Suprapubic skin (tissue), 3 donors: Measurements from ENCODE around the gene MDM4.

Experiments
- CTCF ChIP-seq, 2 donors: fragments of 200-600 bp in 1 of 2; fragments of 450-650 bp in 1 of 2; sonication (generic) in 1 of 2; IDR thresholded peaks; one replicate each; pipeline ENCODE4 v1.5.1; 2016 to 2019; ENCODE audit warnings: antibody characterized with exemption in 2 of 2, mild to moderate bottlenecking in 1 of 2, moderate library complexity in 1 of 2
- EP300 ChIP-seq: sonication (generic); formaldehyde crosslinking; IDR thresholded peaks from one replicate; pipeline ENCODE4 v1.6.1; 2017; ENCODE audit warnings: antibody characterized with exemption

GRCh38 chr1:204466416-204467405 lies 49.5 kb upstream of the MDM4 start:
- no peak for TF ChIP-seq CTCF (IDR thresholded peaks at IDR 0.05)
- no peak for TF ChIP-seq EP300
